HG02759 (cell line): Measurements from ENCODE around the gene HELB.
A peak's percentile ranks its signal among the peaks of the same experiment; 100 is the strongest.

Experiments used
- ATAC-seq: cut with Tn5 transposase; IDR thresholded peaks from one replicate; pipeline ENCODE4 v1.9.1; 2021; ENCODE audit warnings: mild to moderate bottlenecking, moderate library complexity; ENCODE audit not compliant: unreplicated experiment

HELB gene

GRCh38 chr12:66301944-66302826, at the start of gene HELB:
HELB (plus strand) TSS chr12:66302493; CDS start chr12:66302604, 111 bp downstream.
- peak; percentile 97 for ATAC-seq

- no peak for ATAC-seq
Observed at GRCh38 chr12:66252771-66253170, 49.5 kb upstream of the HELB start.

GRCh38 chr12:66255737-66256136, 46.6 kb upstream of the HELB start:
- ATAC-seq: no peak

GRCh38 chr12:66258011-66258410, 44.3 kb upstream of the HELB start:
- ATAC-seq: no peak

- no peak for ATAC-seq
Observed at GRCh38 chr12:66262737-66263136, 39.6 kb upstream of the HELB start.

GRCh38 chr12:66268562-66268961, 33.7 kb upstream of the HELB start:
- ATAC-seq: no peak

- no peak for ATAC-seq
Observed at GRCh38 chr12:66269142-66269541, 33.2 kb upstream of the HELB start.

GRCh38 chr12:66269757-66270383, 32.4 kb upstream of the HELB start:
- peak; percentile 59 for ATAC-seq

GRCh38 chr12:66270613-66271012, 31.7 kb upstream of the HELB start:
- no peak for ATAC-seq

GRCh38 chr12:66272650-66273049, 29.6 kb upstream of the HELB start:
- no peak for ATAC-seq

GRCh38 chr12:66273147-66273546, 29.1 kb upstream of the HELB start:
- no peak for ATAC-seq

- ATAC-seq: no peak
Observed at GRCh38 chr12:66275040-66275439, 27.3 kb upstream of the HELB start.

- no peak for ATAC-seq
Observed at GRCh38 chr12:66279123-66279712, 23.1 kb upstream of the HELB start.

- ATAC-seq: no peak
Observed at GRCh38 chr12:66280561-66280960, 21.7 kb upstream of the HELB start.

- ATAC-seq: no peak
Observed at GRCh38 chr12:66282244-66282643, 20.0 kb upstream of the HELB start.

GRCh38 chr12:66287275-66287674, 15.0 kb upstream of the HELB start:
- no peak for ATAC-seq

- no peak for ATAC-seq
Observed at GRCh38 chr12:66288121-66288520, 14.2 kb upstream of the HELB start.

- no peak for ATAC-seq
Observed at GRCh38 chr12:66289485-66289884, 12.8 kb upstream of the HELB start.

GRCh38 chr12:66290716-66291200, 11.5 kb upstream of the HELB start:
- ATAC-seq: no peak

- ATAC-seq: no peak
Observed at GRCh38 chr12:66296176-66296683, 6.1 kb upstream of the HELB start.

GRCh38 chr12:66297080-66297479, 5.2 kb upstream of the HELB start:
- ATAC-seq: no peak

- ATAC-seq: no peak
Observed at GRCh38 chr12:66297923-66298322, 4.4 kb upstream of the HELB start.
